ENCODE measurements around the gene NFIC. TPM values are rescaled to one million over a fixed set of nuclear protein-coding genes. Genes with fewer than 3 reads are reported as not detected.

The NFIC gene
- polyA plus RNA-seq, 5 donors = 31.3 to 72.3 (median 36.8) TPM

Other genes with a start within 250 kb of the NFIC start
- gene GNA15, start 230.6 kb upstream of the NFIC start, polyA plus RNA-seq (ENCODE audit: insufficient read depth in 1 of 5, insufficient read length in 5 of 5, low replicate concordance in 1 of 5) = 1 to 10 TPM; 1.7 to 3.9 (median 2.3) TPM
- gene S1PR4, start 187.8 kb upstream of the NFIC start, polyA plus RNA-seq (ENCODE audit: insufficient read depth in 1 of 5, insufficient read length in 5 of 5, low replicate concordance in 1 of 5) = 1 to 10 TPM; 1.2 to 2.8 (median 1.7) TPM
- gene NCLN, start 180.7 kb upstream of the NFIC start, polyA plus RNA-seq (ENCODE audit: insufficient read depth in 1 of 5, insufficient read length in 5 of 5, low replicate concordance in 1 of 5) = 10 to 100 TPM; 22.1 to 52.4 (median 34.4) TPM
- gene CELF5, start 141.9 kb upstream of the NFIC start, polyA plus RNA-seq (ENCODE audit: insufficient read depth in 1 of 5, insufficient read length in 5 of 5, low replicate concordance in 1 of 5) = 1 to 10 TPM; 1.3 to 4.1 (median 2.3) TPM
- 1 to 10 TPM in 3 of 5 donors, under 1 TPM in 2; 0.59 to 3.7 (median 1.1) TPM for gene SMIM24, start 113.9 kb downstream of the NFIC start, polyA plus RNA-seq (ENCODE audit: insufficient read depth in 1 of 5, insufficient read length in 5 of 5, low replicate concordance in 1 of 5)
- not detected for gene SMIM44, start 116.9 kb downstream of the NFIC start, polyA plus RNA-seq (ENCODE audit: insufficient read depth in 1 of 5, insufficient read length in 5 of 5, low replicate concordance in 1 of 5)
- gene DOHH, start 134.1 kb downstream of the NFIC start, polyA plus RNA-seq (ENCODE audit: insufficient read depth in 1 of 5, insufficient read length in 5 of 5, low replicate concordance in 1 of 5) = 10 to 100 TPM in 1 of 5 donors, 1 to 10 TPM in 4; 4.4 to 11.5 (median 6.6) TPM
- 10 to 100 TPM; 37.0 to 63.1 (median 50.3) TPM for gene FZR1, start 139.7 kb downstream of the NFIC start, polyA plus RNA-seq (ENCODE audit: insufficient read depth in 1 of 5, insufficient read length in 5 of 5, low replicate concordance in 1 of 5)
- 1 to 10 TPM; 2.3 to 7.5 (median 4.6) TPM for gene TEKTIP1, start 172.6 kb downstream of the NFIC start, polyA plus RNA-seq (ENCODE audit: insufficient read depth in 1 of 5, insufficient read length in 5 of 5, low replicate concordance in 1 of 5)
- 10 to 100 TPM; 28.1 to 48.9 (median 36.4) TPM for gene MFSD12, start 191.0 kb downstream of the NFIC start, polyA plus RNA-seq (ENCODE audit: insufficient read depth in 1 of 5, insufficient read length in 5 of 5, low replicate concordance in 1 of 5)
- gene HMG20B, start 206.4 kb downstream of the NFIC start, polyA plus RNA-seq (ENCODE audit: insufficient read depth in 1 of 5, insufficient read length in 5 of 5, low replicate concordance in 1 of 5) = 100 to 1,000 TPM in 1 of 5 donors, 10 to 100 TPM in 4; 72.5 to 129 (median 85.3) TPM
- gene GIPC3, start 218.9 kb downstream of the NFIC start, polyA plus RNA-seq (ENCODE audit: insufficient read depth in 1 of 5, insufficient read length in 5 of 5, low replicate concordance in 1 of 5) = 1 to 10 TPM; 3.9 to 6.3 (median 4.2) TPM
- 1 to 10 TPM; 1.6 to 3.8 (median 2.7) TPM for gene TBXA2R, start 240.3 kb downstream of the NFIC start, polyA plus RNA-seq (ENCODE audit: insufficient read depth in 1 of 5, insufficient read length in 5 of 5, low replicate concordance in 1 of 5)